ENCODE data around the gene PDE10A. TPM values are rescaled to one million over a fixed set of nuclear protein-coding genes. Genes with fewer than 3 reads are reported as not detected.

The PDE10A gene
- total and polyA plus RNA-seq, 2 of the 13 experiments (the other 11 are each of a cell fraction or from before 2014, with no cell fraction given), result not detected

GRCh38 chr6:165655191-165655590, 7.8 kb downstream of the PDE10A start:
- 45% methylated on average over 11 of the region's 11 CpGs for WGBS (ENCODE audit: low lambda C conversion rate)

More at GRCh38 chr6:165655191-165655590, 7.8 kb downstream of the PDE10A start:
- BruUV-seq (replicated peaks), result no TSS peak
- no peak for ATAC-seq
- POLR2A ChIA-PET, result no interaction called here
- Histone ChIP-seq H3K36me3 (replicated peaks in 1 of 2; ENCODE audit: control insufficient read depth in 1 of 2, insufficient read depth in 2 of 2, low read length in 2 of 2) (no peaks in the 10 kb centered on the region), H3K9ac (ENCODE audit: insufficient read depth, low read depth, low read length) (no peak overlapping the region), H4K20me1 (ENCODE audit: insufficient read depth, low read length) (no peaks in the 10 kb centered on the region), H3K9me3 (ENCODE audit: low read length) (no peaks in the 10 kb centered on the region), H3K4me3 (replicated peaks in 1 of 3; ENCODE audit: insufficient read depth in 1 of 3, low read depth in 2 of 3, low read length in 3 of 3) (no peak overlapping the region), H3K4me2 (ENCODE audit: low read depth, low read length) (no peak overlapping the region), H3K79me2 (ENCODE audit: insufficient read depth, low read length) (no peaks in the 10 kb centered on the region), H3K4me1 (ENCODE audit: insufficient read depth, low read length) (no peaks in the 10 kb centered on the region), H3K27me3 (ENCODE audit: control insufficient read depth in 1 of 2, insufficient read depth in 2 of 2, low read length in 2 of 2) (peaks cover 12 to 71% of the 10 kb centered on the region in 2 experiments), H3K27ac (ENCODE audit: extremely low read length, insufficient read depth, low read length) (no peak overlapping the region), H2AFZ (ENCODE audit: low read length) (no peak overlapping the region)
- in situ Hi-C loops (cut with HindIII; ENCODE audit: extremely low pct_ligation_motif_present, low pct_unique_long_range_greater_than_20kb), result no loop called here
- CTCF ChIA-PET (ENCODE audit: low intra/inter-chr PET ratio, low total read pairs), result no interaction called here
- DNase-seq (ENCODE audit: low spot score), result no peak
- intact Hi-C loops (cut with micrococcal nuclease; ENCODE audit: unreplicated experiment), result no loop called here
- TF ChIP-seq ZNF580 (CRISPR knock-in tag; IDR thresholded peaks at IDR 0.05; ENCODE audit: borderline replicate concordance, low read depth) (no peak), SOX13 (IDR thresholded peaks at IDR 0.05) (no peak), SOX13 (CRISPR knock-in tag; conservative IDR thresholded peaks at IDR 0.05 in 1 of 2, IDR thresholded peaks at IDR 0.05 in 1 of 2) (no peak), NR2F2 (IDR thresholded peaks at IDR 0.05; ENCODE audit: borderline replicate concordance, low read depth) (no peak), ZBTB34 (CRISPR knock-in tag; IDR thresholded peaks at IDR 0.05) (no peak), ZNF441 (CRISPR knock-in tag; IDR thresholded peaks at IDR 0.05; ENCODE audit: borderline replicate concordance) (no peak), ZNF367 (CRISPR knock-in tag; IDR thresholded peaks at IDR 0.05; ENCODE audit: borderline replicate concordance) (no peak), TOE1 (CRISPR knock-in tag; IDR thresholded peaks at IDR 0.05) (no peak), RBAK (CRISPR knock-in tag; IDR thresholded peaks at IDR 0.05) (no peak), ZSCAN31 (CRISPR knock-in tag; IDR thresholded peaks at IDR 0.05; ENCODE audit: low read depth) (no peak), CBFB (CRISPR knock-in tag; IDR thresholded peaks at IDR 0.05) (no peak), ZFP37 (CRISPR knock-in tag; IDR thresholded peaks at IDR 0.05; ENCODE audit: borderline replicate concordance) (no peak), ZNF251 (CRISPR knock-in tag; IDR thresholded peaks at IDR 0.05) (no peak), MAFF (IDR thresholded peaks at IDR 0.05; ENCODE audit: low read depth, low read length) (no peak), ZNF234 (CRISPR knock-in tag; conservative IDR thresholded peaks at IDR 0.05) (no peak)
- no peak for FAIRE-seq

Data from HepG2 (cell line).